HT1080 (cell line): ENCODE results near the gene OSTF1. TPM values are rescaled to one million over a fixed set of nuclear protein-coding genes. Genes with fewer than 3 reads are reported as not detected.

Experiments
- DNase-seq: peaks from one replicate; pipeline ENCODE4 v3.0.0-alpha.2; 2015; ENCODE audit warnings: low read depth
- total RNA-seq: library from RNA; depleted of rRNA; stranded (reverse); fragments of >200 nt; shearing (Covaris generic); gene quantifications from 2 replicates; pipeline ENCODE4 v1.2.3, GENCODE V29; 2014

Gene OSTF1
- total RNA-seq, 1 experiment from 2014 or later: 28.2 TPM

GRCh38 chr9:75084081-75084672 is 4.1 kb upstream of the OSTF1 start:
- no peak for DNase-seq

DNA sequence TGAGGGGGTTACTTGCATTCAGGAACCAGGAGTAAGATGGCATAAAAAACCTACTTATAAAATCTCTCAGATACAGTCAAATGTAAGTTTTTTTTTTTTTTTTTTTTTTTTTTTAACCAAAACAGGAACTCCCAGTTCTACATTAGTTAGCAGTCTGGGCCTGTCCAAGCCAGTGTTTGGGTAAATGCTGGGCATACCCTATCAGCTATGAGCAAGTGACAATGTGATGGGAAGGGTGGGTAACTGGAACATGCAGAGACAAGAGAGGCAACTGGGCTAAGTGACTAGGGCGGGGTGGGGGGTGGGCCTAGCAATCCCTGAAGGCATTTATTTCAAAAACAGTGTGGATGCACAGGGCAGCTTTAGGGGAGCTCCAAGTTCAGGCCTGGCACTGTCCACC is 2.7 kb upstream of the OSTF1 start:
- DNase-seq: no peak

GRCh38 chr9:75086541-75087288 is 1.6 kb upstream of the OSTF1 start:
- no peak for DNase-seq

DNA sequence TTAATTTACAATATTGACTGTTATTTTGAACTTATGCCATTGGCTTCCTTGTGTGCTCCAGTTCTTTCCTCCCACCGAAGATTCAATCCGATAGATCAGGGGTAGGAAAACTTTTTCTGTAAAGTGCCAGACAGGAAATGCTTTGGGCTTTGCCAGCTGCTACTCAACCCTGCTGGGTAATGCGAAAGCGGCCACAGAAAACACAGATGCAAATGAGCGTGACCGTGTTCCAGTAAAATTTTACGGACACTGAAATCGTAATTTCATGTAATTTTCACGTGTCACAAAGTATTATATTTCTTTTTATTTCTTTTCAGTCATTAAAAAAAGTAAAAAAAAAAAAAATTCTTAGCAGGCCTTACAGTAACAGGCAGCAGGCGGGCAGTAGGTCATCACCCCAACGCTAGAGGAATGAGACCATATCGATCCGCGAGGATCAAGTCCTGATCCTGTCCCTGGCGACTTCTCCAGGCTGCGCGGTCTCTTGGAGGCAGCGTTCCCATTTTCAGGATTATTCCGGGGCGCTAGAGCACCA is 958 bp upstream of the OSTF1 start:
- DNase-seq: peak; percentile 49

DNA sequence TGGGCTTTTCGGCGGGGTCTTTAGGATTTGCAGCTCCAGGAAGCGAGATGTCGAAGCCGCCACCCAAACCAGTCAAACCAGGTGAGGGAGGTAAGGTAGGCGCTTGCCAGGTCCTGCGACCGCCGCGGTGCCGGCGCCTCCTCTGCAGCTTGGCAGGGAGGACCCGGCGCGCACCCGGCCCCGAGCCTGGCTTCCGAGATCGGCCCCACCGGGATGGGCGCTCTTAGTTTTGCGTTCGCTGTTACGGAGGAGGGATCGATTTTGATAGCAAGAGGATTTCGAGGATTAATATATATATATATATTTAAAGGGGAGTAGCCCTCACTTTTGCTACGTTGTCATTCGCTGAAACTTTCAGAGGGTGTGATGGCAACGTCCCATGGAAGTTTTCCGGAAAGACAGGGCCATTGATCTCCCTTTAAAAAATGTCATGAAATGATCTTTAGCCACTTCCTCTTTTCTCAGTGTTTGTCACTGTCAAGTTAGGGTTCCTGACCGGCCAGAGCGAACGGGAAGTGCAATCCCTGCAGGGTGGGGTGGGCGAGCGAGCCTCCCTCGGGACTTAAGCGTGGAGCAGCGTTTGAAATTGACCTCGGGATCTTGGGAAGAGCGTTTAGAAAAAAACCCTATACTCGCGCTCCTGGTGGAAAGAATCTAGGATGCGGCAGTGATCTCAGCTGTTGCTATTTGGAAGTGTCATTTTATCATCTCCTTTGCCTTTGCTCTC is 495 bp downstream of the OSTF1 start:
- DNase-seq: peak; percentile 51

DNA sequence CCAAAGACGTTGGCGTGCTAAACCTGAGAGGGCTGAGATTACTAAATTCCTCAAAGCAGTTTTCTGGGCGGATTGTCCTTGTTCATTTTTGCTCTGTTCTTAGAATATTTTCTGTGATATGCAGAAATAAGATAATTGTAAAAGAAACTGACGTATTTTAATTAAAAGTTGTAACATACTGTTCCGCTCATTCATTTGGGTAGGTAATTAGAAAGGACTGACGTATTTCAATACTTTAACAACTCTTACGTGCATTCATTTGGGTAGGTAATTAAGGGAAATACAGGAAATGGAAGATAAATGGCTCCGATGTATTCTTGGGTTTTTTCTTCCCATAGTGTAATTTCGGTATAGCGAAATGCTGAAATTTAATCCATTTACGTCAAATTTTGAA is 1.1 kb downstream of the OSTF1 start:
- no peak for DNase-seq

- no peak for DNase-seq
These were observed 2.3 kb downstream of the OSTF1 start for GRCh38 chr9:75090579-75090978.

DNA sequence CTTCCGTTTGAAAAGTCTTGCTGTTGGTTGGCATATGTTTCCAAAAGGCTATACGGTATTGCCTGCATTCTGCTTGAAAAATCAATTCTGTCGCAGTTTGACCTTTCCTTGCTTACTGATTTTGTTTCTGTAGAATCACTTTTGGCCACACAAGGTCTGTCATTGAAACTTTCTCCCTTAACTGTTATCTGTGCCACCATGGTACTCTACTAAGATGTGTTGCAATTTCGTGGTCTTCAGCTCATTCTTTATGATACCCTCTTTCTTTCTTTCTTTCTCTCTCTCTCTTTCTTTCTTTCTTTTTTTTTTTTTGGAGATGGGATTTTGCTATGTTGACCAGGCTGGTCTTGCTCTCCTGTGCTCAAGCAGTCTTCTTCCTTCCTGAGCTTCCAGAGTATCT is 4.5 kb downstream of the OSTF1 start:
- DNase-seq: no peak

GRCh38 chr9:75096796-75097195 is 8.5 kb downstream of the OSTF1 start:
- no peak for DNase-seq

GRCh38 chr9:75101004-75101588 is 12.8 kb downstream of the OSTF1 start:
- DNase-seq: no peak

DNA sequence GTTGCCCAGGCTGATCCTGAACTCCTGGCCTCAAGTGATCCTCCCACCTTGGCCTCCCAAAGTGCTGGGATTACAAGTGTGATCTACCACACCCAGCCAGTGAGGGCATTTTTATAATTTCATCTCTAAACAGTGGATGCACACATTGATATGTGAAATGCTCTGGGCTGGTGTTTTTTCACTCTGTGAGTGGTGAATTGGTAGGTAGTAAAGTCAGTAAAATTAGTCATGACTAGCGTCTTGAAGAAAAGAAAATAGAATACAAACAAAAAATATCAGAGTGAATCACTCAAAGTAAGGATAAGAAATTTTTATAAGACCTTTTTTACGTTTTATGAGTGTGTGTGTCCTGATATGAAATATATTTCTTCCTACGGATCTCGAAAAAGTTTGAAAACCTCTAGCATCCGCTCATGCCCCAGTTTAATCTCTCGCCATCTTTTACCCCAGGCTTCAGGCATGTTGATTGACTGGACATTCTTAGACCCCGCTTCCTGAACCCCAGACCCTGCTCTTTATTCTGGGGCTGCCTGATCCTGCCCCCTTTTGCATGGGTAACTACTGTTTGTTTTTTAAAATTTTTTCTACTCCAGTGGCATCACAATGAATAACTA is 14.0 kb downstream of the OSTF1 start:
- no peak for DNase-seq

DNA sequence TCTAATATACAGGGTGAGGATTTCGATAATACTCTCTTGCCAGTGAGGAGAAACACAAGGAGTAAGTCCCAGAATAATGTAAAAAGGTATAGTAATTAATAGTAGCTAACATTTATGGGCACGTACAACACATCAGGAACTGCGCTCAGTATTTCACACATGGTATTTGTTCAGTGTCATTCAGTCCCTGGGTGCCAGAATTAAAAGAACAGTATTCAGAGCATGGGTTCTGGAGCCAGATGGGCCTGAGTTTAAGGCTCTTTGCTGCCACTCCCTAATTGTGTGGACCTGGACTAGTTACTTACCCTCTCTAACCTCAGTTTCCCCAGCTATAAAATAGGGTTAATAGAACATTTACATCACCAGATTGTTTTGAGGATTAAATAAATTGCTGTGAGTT is 16.3 kb downstream of the OSTF1 start:
- DNase-seq: no peak

DNA sequence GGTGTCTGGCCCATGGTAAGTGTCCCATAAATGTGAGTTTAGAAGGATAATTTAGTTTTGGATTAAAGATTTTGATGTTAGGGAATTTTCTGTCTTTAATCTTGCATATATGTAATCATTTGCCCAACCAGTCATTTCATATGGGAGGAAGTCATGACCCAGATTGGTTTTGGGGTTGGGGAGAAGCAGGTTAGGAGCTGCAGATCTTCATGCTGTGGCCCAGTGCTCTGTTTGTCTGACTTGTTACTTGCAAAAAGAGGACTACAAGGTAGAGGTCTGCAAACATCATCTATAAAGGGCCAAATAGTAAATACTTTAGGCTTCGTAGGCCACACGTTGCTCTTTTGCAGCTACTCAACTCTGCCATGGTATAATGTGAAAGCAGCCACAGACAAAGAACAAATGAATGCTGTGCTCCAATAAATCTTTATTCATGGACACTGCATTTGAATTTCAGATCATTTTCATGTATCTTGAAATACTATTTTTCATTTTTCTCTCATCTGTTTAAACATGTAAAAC is 16.8 kb downstream of the OSTF1 start:
- no peak for DNase-seq

- no peak for DNase-seq
These were observed 17.5 kb downstream of the OSTF1 start for GRCh38 chr9:75105841-75106240.

- no peak for DNase-seq
These were observed 18.5 kb downstream of the OSTF1 start for GRCh38 chr9:75106857-75107256.

DNA sequence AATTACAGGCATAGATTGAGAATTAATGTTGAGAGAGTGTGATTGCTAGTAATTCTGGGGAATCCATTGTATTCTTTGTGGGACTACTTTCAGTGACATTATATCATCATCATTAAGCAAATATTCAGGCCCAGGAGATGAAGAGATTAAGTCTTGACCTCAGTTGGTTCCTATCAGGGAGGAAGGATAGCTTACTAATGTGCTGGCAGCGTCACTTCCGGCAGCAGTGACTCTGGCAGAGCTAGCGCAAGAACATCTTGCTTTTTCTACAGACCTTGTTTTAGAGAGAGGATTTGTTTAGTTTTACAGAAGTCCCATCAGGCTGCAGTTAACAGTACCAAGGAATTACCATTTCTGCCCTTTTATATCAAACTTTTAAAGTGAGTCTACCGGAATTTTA is 20.3 kb downstream of the OSTF1 start:
- DNase-seq: no peak

GRCh38 chr9:75109210-75109839 is 21.0 kb downstream of the OSTF1 start:
- no peak for DNase-seq

GRCh38 chr9:75111019-75111622 is 22.8 kb downstream of the OSTF1 start:
- DNase-seq: peak; percentile 10

DNA sequence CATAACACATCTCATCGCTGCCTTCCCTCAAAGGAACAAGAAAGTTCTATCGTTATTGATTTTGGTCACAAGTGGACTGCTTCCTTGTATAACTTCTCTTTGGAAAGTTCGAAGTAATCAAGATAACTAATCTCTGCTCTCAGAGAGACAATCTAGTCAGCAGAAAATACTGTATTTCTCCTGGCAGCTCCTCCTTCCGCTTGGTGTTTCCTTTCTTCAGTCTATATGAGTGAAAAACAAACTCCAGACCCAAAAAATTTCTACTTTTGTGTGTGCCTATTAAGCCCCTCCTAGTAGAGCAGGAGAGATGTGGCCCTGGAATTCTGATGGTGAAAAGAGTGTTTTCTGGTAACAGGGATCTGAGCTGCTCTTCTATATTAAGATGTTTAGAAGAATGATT is 24.5 kb downstream of the OSTF1 start:
- DNase-seq: no peak

DNA sequence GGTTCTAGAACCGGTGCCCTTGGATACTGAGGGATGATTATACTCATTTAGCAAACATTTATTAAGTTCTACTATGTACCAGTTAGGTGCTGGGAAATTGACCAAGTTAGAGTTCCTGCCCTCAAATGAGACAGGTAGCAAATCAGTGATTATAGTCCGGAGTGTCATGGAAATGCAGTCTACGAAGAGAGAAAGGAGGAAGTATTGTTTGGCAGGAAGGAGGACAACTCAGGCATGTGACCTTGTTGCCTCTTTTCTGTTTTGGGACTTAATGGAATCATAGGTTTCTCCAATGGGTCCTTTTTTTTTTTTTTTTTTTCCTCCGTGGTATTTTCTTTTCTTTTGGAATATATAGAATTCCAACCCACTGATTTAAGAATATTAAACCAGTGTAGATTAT is 28.0 kb downstream of the OSTF1 start:
- no peak for DNase-seq
